ENCODE results near the gene OR2AJ1.

DNA sequence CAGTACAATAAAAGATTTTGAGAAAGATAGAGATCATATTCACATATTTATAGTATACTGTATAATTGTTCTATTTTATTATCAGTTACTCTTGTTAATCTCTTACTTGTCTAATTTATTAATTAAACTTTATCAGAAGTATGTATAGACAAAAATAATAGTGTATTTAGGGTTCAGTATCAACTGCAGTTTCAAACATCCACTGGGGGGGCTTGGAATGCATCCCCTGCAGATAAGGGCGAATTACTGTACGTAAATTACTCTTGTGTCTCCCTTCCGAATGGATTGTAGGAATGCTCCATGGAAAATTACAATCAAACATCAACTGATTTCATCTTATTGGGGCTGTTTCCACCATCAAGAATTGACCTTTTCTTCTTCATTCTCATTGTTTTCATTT, 23.9 kb downstream of the OR2AJ1 start, which contains the start of gene OR2L8:
- TF ChIP-seq, protein P1, sequence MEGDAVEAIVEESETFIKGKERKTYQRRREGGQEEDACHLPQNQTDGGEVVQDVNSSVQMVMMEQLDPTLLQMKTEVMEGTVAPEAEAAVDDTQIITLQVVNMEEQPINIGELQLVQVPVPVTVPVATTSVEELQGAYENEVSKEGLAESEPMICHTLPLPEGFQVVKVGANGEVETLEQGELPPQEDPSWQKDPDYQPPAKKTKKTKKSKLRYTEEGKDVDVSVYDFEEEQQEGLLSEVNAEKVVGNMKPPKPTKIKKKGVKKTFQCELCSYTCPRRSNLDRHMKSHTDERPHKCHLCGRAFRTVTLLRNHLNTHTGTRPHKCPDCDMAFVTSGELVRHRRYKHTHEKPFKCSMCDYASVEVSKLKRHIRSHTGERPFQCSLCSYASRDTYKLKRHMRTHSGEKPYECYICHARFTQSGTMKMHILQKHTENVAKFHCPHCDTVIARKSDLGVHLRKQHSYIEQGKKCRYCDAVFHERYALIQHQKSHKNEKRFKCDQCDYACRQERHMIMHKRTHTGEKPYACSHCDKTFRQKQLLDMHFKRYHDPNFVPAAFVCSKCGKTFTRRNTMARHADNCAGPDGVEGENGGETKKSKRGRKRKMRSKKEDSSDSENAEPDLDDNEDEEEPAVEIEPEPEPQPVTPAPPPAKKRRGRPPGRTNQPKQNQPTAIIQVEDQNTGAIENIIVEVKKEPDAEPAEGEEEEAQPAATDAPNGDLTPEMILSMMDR (IDR thresholded peaks at IDR 0.05; ENCODE audit: insufficient read depth, low read length): no peak
- no peak for TF ChIP-seq POLR2AphosphoS5 (IDR thresholded peaks at IDR 0.05; ENCODE audit: low read depth)
- TF ChIP-seq REST (IDR thresholded peaks at IDR 0.05; ENCODE audit: insufficient replicate concordance, low read depth): no peak

All from HL-60 (cell line).